Neural cell (in vitro differentiated cells): ENCODE results near the gene LCNL1. TPM values are rescaled to one million over a fixed set of nuclear protein-coding genes. Genes with fewer than 3 reads are reported as not detected.

ENCODE experiments used
- H2AFZ ChIP-seq: fragments of 200-600, 300-800 bp; sonication (generic), shearing (Covaris generic); 2 replicates; pipeline ENCODE4 v1.6.0; 2014; ENCODE audit warnings: low read depth, mild to moderate bottlenecking, antibody characterized with exemption, low read length, moderate library complexity
- H3F3A ChIP-seq: fragments of 200-600 bp; shearing (Covaris generic); 2 replicates; pipeline ENCODE4 v1.6.1; 2016; ENCODE audit warnings: mild to moderate bottlenecking, moderate library complexity, mixed read lengths, antibody characterized with exemption, low read length; ENCODE audit not compliant: insufficient read depth, poor library complexity, severe bottlenecking
- H3K27ac ChIP-seq: fragments of 200-600, 300-800 bp; sonication (generic), shearing (Covaris generic); 2 replicates; pipeline ENCODE4 v1.5.1; 2014; ENCODE audit warnings: mild to moderate bottlenecking, low read length, moderate library complexity
- H3K27me3 ChIP-seq: fragments of 300-800, 200-600 bp; sonication (generic), shearing (Covaris generic); 2 replicates; pipeline ENCODE4 v1.6.0; 2014; ENCODE audit warnings: mild to moderate bottlenecking, low read depth, low read length, moderate library complexity; ENCODE audit not compliant: insufficient read depth
- H3K36me3 ChIP-seq: fragments of 300-800, 200-600 bp; sonication (generic), shearing (Covaris generic); 2 replicates; pipeline ENCODE4 v1.5.1; 2014; ENCODE audit warnings: mild to moderate bottlenecking, antibody characterized with exemption, low read length, moderate library complexity; ENCODE audit not compliant: insufficient read depth
- H3K4me2 ChIP-seq: fragments of 300-800, 200-600 bp; sonication (generic), shearing (Covaris generic); 2 replicates; pipeline ENCODE4 v1.6.0; 2014; ENCODE audit warnings: mild to moderate bottlenecking, low read length
- H3K4me3 ChIP-seq: fragments of 300-800, 200-600 bp; sonication (generic), shearing (Covaris generic); 2 replicates; pipeline ENCODE4 v1.5.1; 2014; ENCODE audit warnings: mild to moderate bottlenecking, low read length, moderate library complexity
- H3K79me2 ChIP-seq: fragments of 200-600 bp; shearing (Covaris generic); replicated peaks from 2 replicates; pipeline ENCODE4 v1.6.0; 2014; ENCODE audit warnings: mild to moderate bottlenecking, low read length, moderate library complexity; ENCODE audit not compliant: insufficient read depth
- H3K9ac ChIP-seq: fragments of 300-800, 200-600 bp; sonication (generic), shearing (Covaris generic); 2 replicates; pipeline ENCODE4 v1.6.1; 2016; ENCODE audit warnings: mild to moderate bottlenecking, low read length, mixed read lengths
- H3K9me2 ChIP-seq: fragments of 200-600 bp; shearing (Covaris generic); 2 replicates; pipeline ENCODE4 v1.6.1; 2016; ENCODE audit warnings: mild to moderate bottlenecking, low read length, mixed read lengths; ENCODE audit not compliant: insufficient read depth
- H3K9me3 ChIP-seq: fragments of 200-600, 300-800 bp; sonication (generic), shearing (Covaris generic); 2 replicates; pipeline ENCODE4 v1.6.1; 2016; ENCODE audit warnings: mild to moderate bottlenecking, mixed run types, low read length, moderate library complexity, mixed read lengths
- H4K20me1 ChIP-seq: fragments of 200-600 bp; shearing (Covaris generic); 2 replicates; pipeline ENCODE4 v1.6.1; 2016; ENCODE audit warnings: mild to moderate bottlenecking, mixed run types; ENCODE audit not compliant: insufficient read depth
- CTCF ChIP-seq: fragments of 450-650 bp; IDR thresholded peaks from 2 replicates; pipeline ENCODE4 v1.5.1; 2014; ENCODE audit warnings: antibody characterized with exemption, mild to moderate bottlenecking, moderate library complexity; ENCODE audit not compliant: poor library complexity, severe bottlenecking
- EP300 ChIP-seq: fragments of 450-650 bp; conservative IDR thresholded peaks from 2 replicates; pipeline ENCODE4 v1.6.1; 2014; ENCODE audit warnings: antibody characterized with exemption, mild to moderate bottlenecking, moderate library complexity; ENCODE audit not compliant: poor library complexity, severe bottlenecking
- EZH2 ChIP-seq: fragments of 200-600, 300-800 bp; shearing (Covaris generic), sonication (generic); IDR thresholded peaks from 2 replicates; pipeline ENCODE4 v1.6.1; 2014; ENCODE audit warnings: antibody characterized with exemption, low read length, borderline replicate concordance, mild to moderate bottlenecking; ENCODE audit not compliant: insufficient read depth, poor library complexity, severe bottlenecking
- MXI1 ChIP-seq: fragments of 450-650 bp; conservative IDR thresholded peaks from 2 replicates; pipeline ENCODE4 v1.6.1; 2014; ENCODE audit warnings: antibody characterized with exemption, mild to moderate bottlenecking; ENCODE audit not compliant: poor library complexity, severe bottlenecking
- POLR2AphosphoS5 ChIP-seq: IDR thresholded peaks from 2 replicates; pipeline ENCODE4 v1.6.1; 2012
- RAD21 ChIP-seq: fragments of 450-650 bp; conservative IDR thresholded peaks from 2 replicates; pipeline ENCODE4 v1.6.1; 2014; ENCODE audit warnings: antibody characterized with exemption, mild to moderate bottlenecking, moderate library complexity
- REST ChIP-seq: IDR thresholded peaks from 2 replicates; pipeline ENCODE4 v1.6.1; 2012; ENCODE audit warnings: borderline replicate concordance
- SMC3 ChIP-seq: fragments of 450-650 bp; conservative IDR thresholded peaks from 2 replicates; pipeline ENCODE4 v1.6.1; 2014; ENCODE audit warnings: antibody characterized with exemption, mild to moderate bottlenecking, moderate library complexity; ENCODE audit not compliant: poor library complexity
- TAF1 ChIP-seq: IDR thresholded peaks from 2 replicates; pipeline ENCODE4 v1.6.1; 2012; ENCODE audit warnings: low read depth
- polyA plus RNA-seq: library from polyadenylated mRNA; depleted of rRNA; stranded (reverse); fragments of >200 nt; gene quantifications from 2 replicates; pipeline ENCODE4 v1.2.3, GENCODE V29; 2014

LCNL1 gene
- polyA plus RNA-seq, 1 donor from 2014 or later: not detected

- no peak overlapping the region for H2AFZ ChIP-seq
- no peak overlapping the region for H3K4me3 ChIP-seq
- H3K9me3 ChIP-seq: no peaks in the 10 kb centered on the region
- no peak overlapping the region for H3K9ac ChIP-seq
- no peak for TF ChIP-seq EP300
- peak; percentile 64 for TF ChIP-seq EZH2
- TF ChIP-seq POLR2AphosphoS5: no peak
- H3K9me2 ChIP-seq: no peaks in the 10 kb centered on the region
- H3K27ac ChIP-seq: no peak overlapping the region
- H3K27me3 ChIP-seq: peaks cover 35% of the 10 kb centered on the region
- no peaks in the 10 kb centered on the region for H3K79me2 ChIP-seq
- no peaks in the 10 kb centered on the region for H3K36me3 ChIP-seq
- no peak overlapping the region for H3K4me2 ChIP-seq
- H3F3A ChIP-seq: no peaks in the 10 kb centered on the region
- H4K20me1 ChIP-seq: no peaks in the 10 kb centered on the region
Measured at GRCh38 chr9:136985027-136985602, 2.3 kb downstream of the LCNL1 start.

GRCh38 chr9:136985853-136986252, 3.1 kb downstream of the LCNL1 start:
- Histone ChIP-seq H3K4me3 (no peak overlapping the region), H3K4me2 (no peak overlapping the region), H3K79me2 (no peaks in the 10 kb centered on the region), H3K36me3 (no peaks in the 10 kb centered on the region), H3K27me3 (peaks cover 35% of the 10 kb centered on the region), H3K9me2 (no peaks in the 10 kb centered on the region), H3K9me3 (no peaks in the 10 kb centered on the region), H3K9ac (no peak overlapping the region), H3F3A (no peaks in the 10 kb centered on the region), H4K20me1 (no peaks in the 10 kb centered on the region), H3K27ac (no peak overlapping the region), H2AFZ (no peak overlapping the region)
- no peak for TF ChIP-seq EZH2

- TF ChIP-seq EP300 (no peak), POLR2AphosphoS5 (no peak), RAD21 (no peak), SMC3 (no peak), EZH2 (no peak), TAF1 (no peak), REST (no peak), MXI1 (no peak), CTCF (no peak)
- Histone ChIP-seq H3K4me2 (no peak overlapping the region), H3K27me3 (peaks cover 28% of the 10 kb centered on the region), H3K36me3 (no peaks in the 10 kb centered on the region), H3K79me2 (no peaks in the 10 kb centered on the region), H3K4me3 (no peak overlapping the region), H3K27ac (no peak overlapping the region), H3F3A (no peaks in the 10 kb centered on the region), H3K9me2 (no peaks in the 10 kb centered on the region), H3K9ac (no peak overlapping the region), H2AFZ (no peak overlapping the region), H4K20me1 (no peaks in the 10 kb centered on the region), H3K9me3 (no peaks in the 10 kb centered on the region)
Measured at GRCh38 chr9:136988872-136989271, 6.1 kb downstream of the LCNL1 start.
